IPS-15b (cell line): ENCODE results near the gene UBAC2.

Experiments
- H3K27me3 ChIP-seq: one replicate; pipeline ENCODE4 v1.6.1; 2013; ENCODE audit warnings: low read length; ENCODE audit not compliant: control insufficient read depth, insufficient read depth
- H3K36me3 ChIP-seq: one replicate; pipeline ENCODE4 v1.6.1; 2013; ENCODE audit warnings: low read length; ENCODE audit not compliant: control insufficient read depth, insufficient read depth
- H3K4me1 ChIP-seq: one replicate; pipeline ENCODE4 v1.6.1; 2013; ENCODE audit warnings: mild to moderate bottlenecking, low read length; ENCODE audit not compliant: control insufficient read depth, insufficient read depth
- H3K4me3 ChIP-seq: one replicate; pipeline ENCODE4 v1.5.1; 2013; ENCODE audit warnings: low read depth, low read length
- H3K9ac ChIP-seq: one replicate; pipeline ENCODE4 v1.6.1; 2013; ENCODE audit warnings: low read depth, mild to moderate bottlenecking, low read length
- H3K9me3 ChIP-seq: one replicate; pipeline ENCODE4 v1.6.1; 2013; ENCODE audit warnings: mild to moderate bottlenecking, low read length; ENCODE audit not compliant: control insufficient read depth, insufficient read depth

Gene UBAC2

GRCh38 chr13:99363949-99364348, 163.3 kb downstream of the UBAC2 start:
- Histone ChIP-seq H3K9ac (no peak overlapping the region), H3K4me3 (no peak overlapping the region), H3K27me3 (no peaks in the 10 kb centered on the region), H3K9me3 (no peaks in the 10 kb centered on the region), H3K36me3 (no peaks in the 10 kb centered on the region), H3K4me1 (no peaks in the 10 kb centered on the region)

- H3K36me3 ChIP-seq: no peaks in the 10 kb centered on the region
- H3K4me3 ChIP-seq: no peak overlapping the region
- H3K4me1 ChIP-seq: no peaks in the 10 kb centered on the region
- no peaks in the 10 kb centered on the region for H3K9me3 ChIP-seq
- no peaks in the 10 kb centered on the region for H3K27me3 ChIP-seq
- H3K9ac ChIP-seq: no peak overlapping the region
Measured at GRCh38 chr13:99366075-99366987, 165.7 kb downstream of the UBAC2 start.

GRCh38 chr13:99367106-99367616, 166.5 kb downstream of the UBAC2 start:
- Histone ChIP-seq H3K27me3 (no peaks in the 10 kb centered on the region), H3K36me3 (no peaks in the 10 kb centered on the region), H3K4me3 (no peak overlapping the region), H3K4me1 (no peaks in the 10 kb centered on the region), H3K9ac (no peak overlapping the region), H3K9me3 (no peaks in the 10 kb centered on the region)

- H3K4me1 ChIP-seq: no peaks in the 10 kb centered on the region
- H3K36me3 ChIP-seq: no peaks in the 10 kb centered on the region
- no peak overlapping the region for H3K9ac ChIP-seq
- H3K9me3 ChIP-seq: no peaks in the 10 kb centered on the region
- H3K27me3 ChIP-seq: no peaks in the 10 kb centered on the region
- no peak overlapping the region for H3K4me3 ChIP-seq
Measured at GRCh38 chr13:99367663-99368448, 167.2 kb downstream of the UBAC2 start.

DNA sequence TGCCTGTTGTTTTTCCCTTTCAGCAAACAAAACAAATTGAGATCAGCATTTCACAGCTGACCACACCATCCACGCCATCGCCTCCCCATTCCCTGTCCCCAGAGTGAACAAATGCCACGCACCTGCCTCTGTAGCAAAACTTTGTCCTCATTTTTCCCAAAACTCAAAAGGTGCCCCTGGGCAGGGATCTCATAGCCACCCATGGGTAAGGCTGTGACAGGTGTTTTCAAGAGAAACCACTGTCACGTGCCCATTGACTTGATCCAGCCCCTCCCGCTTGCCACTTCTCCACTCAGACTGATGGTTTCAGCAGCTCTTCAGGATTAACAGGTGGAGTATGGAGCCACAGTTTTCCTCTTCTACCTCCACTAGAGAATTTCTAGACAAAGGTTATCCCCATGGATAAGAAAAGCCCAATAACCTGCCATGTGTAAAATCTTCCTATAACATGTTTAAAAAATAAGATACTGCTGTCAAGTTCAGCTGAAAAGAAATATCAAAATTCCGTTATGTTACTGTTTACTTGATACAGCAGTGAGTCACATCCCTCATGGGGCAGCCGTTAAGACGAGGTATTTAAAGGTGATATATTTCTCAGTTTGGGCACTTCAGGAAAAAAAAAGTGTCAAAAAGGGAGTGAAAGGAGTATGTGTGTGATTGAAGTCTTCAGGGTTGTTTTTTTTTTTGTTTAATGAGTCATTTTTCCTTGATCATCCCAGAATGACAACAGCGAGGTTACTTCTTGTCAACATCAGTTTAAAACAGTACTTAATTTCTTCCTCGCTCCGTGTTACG, 170.0 kb downstream of the UBAC2 start:
- no peaks in the 10 kb centered on the region for H3K4me1 ChIP-seq
- H3K9me3 ChIP-seq: no peaks in the 10 kb centered on the region
- H3K27me3 ChIP-seq: no peaks in the 10 kb centered on the region
- no peak overlapping the region for H3K4me3 ChIP-seq
- H3K36me3 ChIP-seq: no peaks in the 10 kb centered on the region
- no peak overlapping the region for H3K9ac ChIP-seq

- Histone ChIP-seq H3K36me3 (no peaks in the 10 kb centered on the region), H3K4me3 (no peak overlapping the region), H3K4me1 (no peaks in the 10 kb centered on the region), H3K9ac (no peak overlapping the region), H3K9me3 (no peaks in the 10 kb centered on the region), H3K27me3 (no peaks in the 10 kb centered on the region)
Measured at GRCh38 chr13:99371956-99372355, 171.3 kb downstream of the UBAC2 start.

- H3K4me1 ChIP-seq: peaks cover under 1% of the 10 kb centered on the region
- H3K4me3 ChIP-seq: no peak overlapping the region
- no peaks in the 10 kb centered on the region for H3K27me3 ChIP-seq
- H3K9me3 ChIP-seq: no peaks in the 10 kb centered on the region
- no peaks in the 10 kb centered on the region for H3K36me3 ChIP-seq
- no peak overlapping the region for H3K9ac ChIP-seq
Measured at GRCh38 chr13:99373436-99373835, 172.8 kb downstream of the UBAC2 start.

DNA sequence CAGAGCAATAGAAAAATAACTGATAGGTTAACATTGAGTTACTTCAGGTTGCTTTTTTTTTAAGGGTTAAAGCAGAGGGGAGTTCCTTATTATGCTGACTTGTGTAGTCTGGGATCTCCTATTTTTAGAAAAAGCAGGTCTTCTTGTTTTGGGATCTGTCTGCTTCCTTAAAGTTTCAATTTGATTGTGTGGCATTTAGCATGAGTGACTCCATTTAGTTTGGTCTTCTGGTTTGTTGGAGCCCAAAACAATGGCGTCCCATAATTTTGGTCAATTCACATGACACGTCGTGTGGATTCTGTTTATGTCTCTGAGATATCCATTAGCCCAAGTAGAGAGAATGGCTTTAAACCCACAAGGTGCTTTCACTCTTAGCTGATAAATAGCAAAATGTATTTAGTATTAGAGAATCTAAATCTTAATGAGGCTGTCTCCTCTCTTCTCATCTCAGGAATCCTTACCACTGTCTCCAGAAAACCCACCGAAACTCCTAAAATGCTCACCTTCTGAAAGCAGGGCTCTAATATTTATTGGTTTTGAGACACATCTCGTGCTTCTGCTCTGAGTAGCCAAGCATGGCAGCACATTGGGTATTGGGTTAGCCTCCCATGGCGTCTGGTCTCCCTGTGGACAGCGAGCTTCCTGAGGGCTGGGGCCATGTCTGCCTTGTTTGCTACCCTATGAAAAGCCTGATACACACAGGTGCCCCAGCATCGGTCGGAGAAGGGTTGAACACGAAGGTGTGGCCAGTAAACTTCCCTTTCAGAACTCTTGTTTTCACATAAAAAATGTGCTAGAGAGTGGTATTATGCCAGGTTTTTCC, 173.7 kb downstream of the UBAC2 start:
- H3K9me3 ChIP-seq: no peaks in the 10 kb centered on the region
- no peak overlapping the region for H3K4me3 ChIP-seq
- H3K4me1 ChIP-seq: peaks cover 10% of the 10 kb centered on the region
- no peaks in the 10 kb centered on the region for H3K36me3 ChIP-seq
- H3K27me3 ChIP-seq: no peaks in the 10 kb centered on the region
- H3K9ac ChIP-seq: no peak overlapping the region

DNA sequence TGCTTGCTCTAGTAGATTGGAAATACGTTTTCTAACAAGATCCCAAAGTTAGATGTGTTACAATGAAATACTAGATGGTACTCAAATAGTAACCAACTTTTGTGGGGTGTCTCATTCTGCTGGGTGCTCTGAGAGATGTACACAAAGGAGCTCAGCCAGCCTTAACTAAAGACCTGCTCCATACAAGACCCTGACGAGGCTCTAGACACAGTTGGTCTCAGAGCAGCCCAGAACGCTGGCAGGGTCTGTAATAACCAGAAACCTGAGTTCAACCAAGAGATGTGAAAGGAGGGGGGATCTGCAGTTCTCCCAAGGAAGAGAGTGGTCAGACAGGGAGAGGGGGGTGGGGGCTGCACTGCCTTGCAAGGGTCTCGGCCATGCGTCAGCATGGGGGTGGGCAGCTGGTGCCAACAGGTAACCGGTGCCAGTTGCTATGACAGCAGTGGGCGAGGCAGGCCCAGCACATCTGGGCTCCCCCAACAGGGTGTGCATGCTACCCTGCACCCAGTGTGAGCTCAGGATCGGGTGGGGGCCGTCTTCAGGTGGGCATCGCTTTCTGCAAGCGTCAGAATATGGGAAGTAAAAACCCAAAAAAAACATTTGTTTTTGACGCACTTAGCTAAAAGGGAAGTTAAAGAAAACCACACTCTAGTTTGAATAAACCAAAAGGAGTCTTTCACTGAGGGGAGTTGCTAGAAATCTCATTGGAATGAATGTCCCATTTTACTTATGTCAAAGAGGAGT, 174.5 kb downstream of the UBAC2 start:
- Histone ChIP-seq H3K4me3 (no peak overlapping the region), H3K9ac (no peak overlapping the region), H3K36me3 (no peaks in the 10 kb centered on the region), H3K27me3 (no peaks in the 10 kb centered on the region), H3K4me1 (peaks cover 14% of the 10 kb centered on the region), H3K9me3 (no peaks in the 10 kb centered on the region)

- Histone ChIP-seq H3K4me3 (no peak overlapping the region), H3K27me3 (no peaks in the 10 kb centered on the region), H3K4me1 (peaks cover 14% of the 10 kb centered on the region), H3K9ac (no peak overlapping the region), H3K36me3 (no peaks in the 10 kb centered on the region), H3K9me3 (no peaks in the 10 kb centered on the region)
Measured at GRCh38 chr13:99375738-99376080, 175.1 kb downstream of the UBAC2 start.
